Upper lobe of right lung (tissue), 1 donor: ENCODE measurements around the gene GCC2. TPM values are rescaled to one million over a fixed set of nuclear protein-coding genes. Genes with fewer than 3 reads are reported as not detected.

Source experiments
- ATAC-seq: fragments of 200-7000 bp; cut with Tn5 transposase; one replicate; pipeline ENCODE4 v1.9.1; 2020; ENCODE audit warnings: mild to moderate bottlenecking, moderate library complexity
- DNase-seq: peaks from one replicate; pipeline ENCODE4 v3.0.0-alpha.2; 2020
- H3K27ac ChIP-seq: fragments of 200-600 bp; one replicate; pipeline ENCODE4 v1.8.0; 2022
- H3K27me3 ChIP-seq: fragments of 200-600 bp; one replicate; pipeline ENCODE4 v1.8.0; 2022; ENCODE audit warnings: mild to moderate bottlenecking
- H3K36me3 ChIP-seq: fragments of 200-600 bp; one replicate; pipeline ENCODE4 v1.8.0; 2022
- H3K4me1 ChIP-seq: fragments of 200-600 bp; one replicate; pipeline ENCODE4 v1.8.0; 2022
- H3K4me3 ChIP-seq: fragments of 200-600 bp; one replicate; pipeline ENCODE4 v1.8.0; 2022; ENCODE audit warnings: mild to moderate bottlenecking
- H3K9me3 ChIP-seq: fragments of 200-600 bp; one replicate; pipeline ENCODE4 v1.8.0; 2022
- intact Hi-C: fragments of 100-400 bp; cut with DNase I; formaldehyde crosslinking; loops from one replicate; pipeline ENCODE4 v1.11.0; 2022
- total RNA-seq: library from RNA; stranded (reverse); fragmentation: NEBNext Ultra II Directional; extraction: Animal tissue kit (Norgen Biotek cat#: 25700); gene quantifications from one replicate; pipeline ENCODE4 v1.2.1, GENCODE V29; 2021
- TF ChIP-seq, protein P1 (sequence below): fragments of 200-600 bp; IDR thresholded peaks from one replicate; pipeline ENCODE4 v1.8.0; 2022; ENCODE audit warnings: antibody characterized with exemption
- donor health status: DM: no; HTN: yes; CAD: no; lungs with severe emphysema.

Gene GCC2
- total RNA-seq, 1 donor from 2014 or later = 54.5 TPM

DNA sequence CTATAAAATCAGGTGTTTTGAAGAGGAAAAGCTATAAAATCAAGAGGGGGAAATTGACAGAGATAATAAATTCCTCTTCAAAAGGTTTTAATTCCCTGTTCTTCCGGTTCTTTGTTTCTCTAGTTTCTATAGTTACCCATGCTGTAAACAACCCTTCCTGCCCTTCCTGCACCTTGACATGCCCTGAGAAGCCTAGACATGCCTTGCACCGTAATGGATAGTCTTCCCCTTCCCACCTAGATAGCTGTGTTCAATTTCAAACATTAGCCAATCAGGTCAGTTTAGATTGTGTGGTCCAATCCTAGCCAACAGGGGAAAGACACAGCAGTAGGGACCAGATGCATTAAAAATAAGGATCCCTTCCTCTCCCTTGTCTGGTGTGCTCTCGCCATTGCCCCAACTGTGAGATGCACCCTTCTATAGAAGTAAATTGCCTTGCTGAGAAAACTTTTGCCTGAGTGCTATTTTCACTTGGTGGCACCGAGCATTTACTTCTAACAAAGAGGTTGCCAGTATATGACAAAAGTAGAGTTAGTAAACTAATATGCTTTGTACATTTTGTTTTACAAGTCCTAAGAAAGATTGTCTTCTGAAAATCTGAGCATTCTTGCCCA lies 44.1 kb upstream of the GCC2 start:
- intact Hi-C loops = no loop called here
- Histone ChIP-seq H3K4me1 (no peaks in the 10 kb centered on the region), H3K36me3 (no peaks in the 10 kb centered on the region), H3K27me3 (no peaks in the 10 kb centered on the region), H3K27ac (no peak overlapping the region), H3K9me3 (peaks cover 4% of the 10 kb centered on the region), H3K4me3 (no peak overlapping the region)
- TF ChIP-seq, protein P1, sequence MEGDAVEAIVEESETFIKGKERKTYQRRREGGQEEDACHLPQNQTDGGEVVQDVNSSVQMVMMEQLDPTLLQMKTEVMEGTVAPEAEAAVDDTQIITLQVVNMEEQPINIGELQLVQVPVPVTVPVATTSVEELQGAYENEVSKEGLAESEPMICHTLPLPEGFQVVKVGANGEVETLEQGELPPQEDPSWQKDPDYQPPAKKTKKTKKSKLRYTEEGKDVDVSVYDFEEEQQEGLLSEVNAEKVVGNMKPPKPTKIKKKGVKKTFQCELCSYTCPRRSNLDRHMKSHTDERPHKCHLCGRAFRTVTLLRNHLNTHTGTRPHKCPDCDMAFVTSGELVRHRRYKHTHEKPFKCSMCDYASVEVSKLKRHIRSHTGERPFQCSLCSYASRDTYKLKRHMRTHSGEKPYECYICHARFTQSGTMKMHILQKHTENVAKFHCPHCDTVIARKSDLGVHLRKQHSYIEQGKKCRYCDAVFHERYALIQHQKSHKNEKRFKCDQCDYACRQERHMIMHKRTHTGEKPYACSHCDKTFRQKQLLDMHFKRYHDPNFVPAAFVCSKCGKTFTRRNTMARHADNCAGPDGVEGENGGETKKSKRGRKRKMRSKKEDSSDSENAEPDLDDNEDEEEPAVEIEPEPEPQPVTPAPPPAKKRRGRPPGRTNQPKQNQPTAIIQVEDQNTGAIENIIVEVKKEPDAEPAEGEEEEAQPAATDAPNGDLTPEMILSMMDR = no peak
- ATAC-seq (no peak), DNase-seq (no peak)

DNA sequence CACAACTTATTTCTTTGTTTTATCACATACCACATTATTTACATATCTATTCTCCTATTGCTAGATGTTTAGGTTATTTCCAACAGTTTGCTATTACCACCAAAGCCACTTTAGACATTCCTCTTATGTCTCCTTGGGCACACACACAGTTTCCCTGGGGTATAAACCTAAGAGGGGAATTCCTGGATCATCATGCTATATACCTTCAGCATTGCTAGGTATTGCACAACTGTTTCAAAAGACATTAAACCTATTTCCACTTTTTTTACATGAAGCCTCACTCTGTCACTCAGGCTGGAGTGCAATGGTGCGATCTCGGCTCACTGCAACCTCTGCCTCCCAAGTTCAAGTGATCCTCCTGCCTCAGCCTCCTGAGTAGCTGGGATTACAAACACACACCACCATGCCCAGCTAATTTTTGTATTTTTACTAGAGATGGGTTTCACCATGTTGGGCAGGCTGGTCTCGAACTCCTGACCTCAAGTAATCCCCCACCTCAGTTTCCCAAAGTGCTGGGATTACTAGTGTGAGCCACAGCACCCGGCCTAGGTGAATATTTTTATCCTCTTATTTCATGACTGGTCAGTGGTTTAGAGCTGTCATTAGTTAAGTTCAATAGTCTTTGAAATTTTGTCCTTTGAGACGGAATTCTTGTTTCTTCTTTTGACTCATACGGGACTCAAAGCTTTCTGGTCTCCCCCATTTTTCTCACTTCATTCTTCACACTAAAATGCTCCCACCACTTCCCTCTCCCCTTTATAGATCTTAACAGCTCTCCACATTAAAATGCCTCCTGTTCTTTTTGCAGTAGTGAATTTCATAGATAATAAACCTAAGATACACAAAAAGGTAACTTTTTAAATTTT lies 40.9 kb upstream of the GCC2 start:
- Histone ChIP-seq H3K36me3 (no peaks in the 10 kb centered on the region), H3K27me3 (no peaks in the 10 kb centered on the region), H3K9me3 (no peaks in the 10 kb centered on the region), H3K4me1 (no peaks in the 10 kb centered on the region), H3K4me3 (no peak overlapping the region), H3K27ac (no peak overlapping the region)
- DNase-seq (no peak), ATAC-seq (no peak)
- intact Hi-C loops = no loop called here
- TF ChIP-seq, protein P1 = no peak

DNA sequence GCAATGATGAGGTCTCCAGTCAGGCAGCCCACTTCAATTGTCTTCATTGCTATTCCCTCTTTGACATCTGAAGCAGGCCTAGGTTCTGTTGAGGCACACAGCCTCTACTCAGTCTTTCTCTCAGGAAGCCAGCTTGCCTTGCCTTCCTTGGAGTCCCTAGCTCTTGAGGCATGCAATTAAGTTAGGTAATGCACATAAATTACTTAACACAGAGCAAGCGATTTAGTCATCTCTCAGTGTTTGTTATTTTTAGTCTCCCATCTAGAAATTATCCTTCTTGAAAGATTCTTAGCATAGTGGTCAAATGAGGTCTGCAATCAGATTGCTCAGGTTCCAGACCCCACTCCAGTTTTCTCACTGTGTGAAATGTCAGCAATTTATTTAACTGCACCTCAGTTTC lies 39.2 kb upstream of the GCC2 start:
- DNase-seq (no peak), ATAC-seq (no peak)
- Histone ChIP-seq H3K9me3 (no peaks in the 10 kb centered on the region), H3K27ac (no peak overlapping the region), H3K4me1 (no peaks in the 10 kb centered on the region), H3K27me3 (no peaks in the 10 kb centered on the region), H3K4me3 (no peak overlapping the region), H3K36me3 (no peaks in the 10 kb centered on the region)
- TF ChIP-seq, protein P1 = no peak
- intact Hi-C loops = no loop called here

DNA sequence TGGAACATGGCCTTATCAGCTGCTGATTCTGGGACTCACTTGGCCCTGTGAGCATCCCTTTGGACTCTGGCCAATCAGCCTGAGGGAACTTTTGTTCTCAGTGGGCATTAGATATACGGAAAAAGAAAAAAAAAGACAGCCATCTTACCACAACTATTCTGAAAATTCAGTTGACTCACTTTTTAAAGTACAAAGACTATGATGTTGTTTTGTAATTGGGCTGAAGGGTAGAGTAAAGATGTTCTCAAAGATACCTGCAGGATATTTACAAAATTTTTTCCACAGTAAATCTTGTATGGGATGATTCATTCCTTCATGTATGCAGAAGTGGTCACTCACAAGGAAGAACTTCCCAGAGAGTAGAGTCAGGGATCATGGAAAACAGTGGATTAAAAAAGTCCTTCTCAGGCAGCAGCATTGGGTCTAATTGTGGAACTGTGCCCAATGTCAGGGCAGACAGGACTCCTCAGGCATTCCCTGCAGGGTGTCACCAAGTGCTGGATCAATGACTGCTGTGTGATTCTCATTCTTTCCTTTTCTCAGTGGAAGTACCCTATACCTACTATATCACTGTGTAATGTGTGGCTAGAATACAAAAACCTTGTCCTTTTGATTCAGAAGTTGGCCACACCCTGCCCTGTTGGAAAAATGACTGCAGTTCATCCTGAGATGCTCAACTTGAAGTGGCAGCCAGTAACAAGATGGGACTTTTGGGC lies 35.9 kb upstream of the GCC2 start:
- ATAC-seq (no peak), DNase-seq (no peak)
- no peaks in the 10 kb centered on the region for H3K36me3 ChIP-seq
- TF ChIP-seq, protein P1 = no peak
- no peaks in the 10 kb centered on the region for H3K4me1 ChIP-seq
- intact Hi-C loops = no loop called here
- no peaks in the 10 kb centered on the region for H3K27me3 ChIP-seq
- H3K27ac ChIP-seq = no peak overlapping the region
- no peaks in the 10 kb centered on the region for H3K9me3 ChIP-seq
- H3K4me3 ChIP-seq = no peak overlapping the region

DNA sequence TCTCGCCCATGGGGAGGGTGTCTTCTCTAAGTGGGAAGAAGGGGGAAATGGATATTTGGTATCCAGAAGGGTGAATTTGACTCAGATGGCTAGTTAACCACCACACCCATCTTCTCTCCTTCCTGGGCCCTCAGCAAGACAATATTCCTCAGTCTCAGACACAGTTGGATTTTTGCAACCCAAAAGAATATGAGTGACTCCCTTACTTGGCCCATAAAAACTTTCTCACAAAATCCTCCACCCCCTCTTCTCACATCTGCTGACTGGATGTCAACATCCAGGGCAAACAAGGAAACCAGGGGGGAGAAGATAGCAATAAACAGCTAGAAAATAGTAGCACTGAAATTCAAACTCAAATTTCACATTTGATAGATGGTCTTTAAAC lies 35.3 kb upstream of the GCC2 start:
- TF ChIP-seq, protein P1 = no peak
- intact Hi-C loops = no loop called here
- no peaks in the 10 kb centered on the region for H3K36me3 ChIP-seq
- H3K4me3 ChIP-seq = no peak overlapping the region
- H3K27ac ChIP-seq = no peak overlapping the region
- H3K27me3 ChIP-seq = no peaks in the 10 kb centered on the region
- no peaks in the 10 kb centered on the region for H3K4me1 ChIP-seq
- DNase-seq (no peak), ATAC-seq (no peak)
- H3K9me3 ChIP-seq = no peaks in the 10 kb centered on the region
